Upper lobe of left lung (tissue), 6 donors: ENCODE measurements around the gene SRRM4. TPM values are rescaled to one million over a fixed set of nuclear protein-coding genes. Genes with fewer than 3 reads are reported as not detected.

Experiments
- ATAC-seq, 2 donors: fragments of 200-7000 bp; cut with Tn5 transposase; one replicate each; pipeline ENCODE4 v1.9.1; 2022; ENCODE audit warnings: mild to moderate bottlenecking in 2 of 2, moderate library complexity in 2 of 2; ENCODE audit not compliant: low FRiP score in 2 of 2
- DNase-seq, 2 donors: peaks; one replicate each; pipeline ENCODE4 v3.0.0-alpha.2; 2019 to 2020
- H3K27ac ChIP-seq, 4 donors: fragments of 200-600 bp; sonication (generic); one replicate each; pipeline ENCODE4 v1.5.1; 2016 to 2019
- H3K27me3 ChIP-seq, 4 donors: fragments of 200-600 bp; sonication (generic); one replicate each; pipeline ENCODE4 v1.5.1; 2017 to 2019
- H3K36me3 ChIP-seq, 4 donors: fragments of 200-600 bp; sonication (generic); one replicate each; pipeline ENCODE4 v1.5.1; 2016 to 2019
- H3K4me1 ChIP-seq, 4 donors: fragments of 200-600 bp; sonication (generic); one replicate each; pipeline ENCODE4 v1.5.1; 2018 to 2019
- H3K4me3 ChIP-seq, 4 donors: fragments of 200-600 bp; sonication (generic); one replicate each; pipeline ENCODE4 v1.5.1; 2017 to 2019; ENCODE audit warnings: mild to moderate bottlenecking in 2 of 4, moderate library complexity in 1 of 4
- H3K9me3 ChIP-seq, 4 donors: fragments of 200-600 bp; sonication (generic); one replicate each; pipeline ENCODE4 v1.5.1; 2018 to 2019
- EP300 ChIP-seq, 4 donors: sonication (generic); formaldehyde crosslinking; IDR thresholded peaks; one replicate each; pipeline ENCODE4 v1.5.1; 2017; ENCODE audit warnings: antibody characterized with exemption in 4 of 4, control low read depth in 2 of 4
- POLR2A ChIP-seq, 4 donors: fragments of 450-650 bp; IDR thresholded peaks; one replicate each; pipeline ENCODE4 v1.5.1; 2016 to 2017; ENCODE audit warnings: antibody characterized with exemption in 4 of 4, mild to moderate bottlenecking in 2 of 4
- POLR2AphosphoS5 ChIP-seq, 2 donors: sonication (generic); formaldehyde crosslinking; IDR thresholded peaks; one replicate each; pipeline ENCODE4 v1.5.1; 2017; ENCODE audit warnings: antibody characterized with exemption in 2 of 2
- WGBS, 2 donors: methylation state at CpG; one replicate each; pipeline ENCODE4 v1.1.5; 2017 to 2018; 5-methylcytosine and 5-hydroxymethylcytosine counted together
- total RNA-seq, 6 donors: library from RNA; depleted of rRNA in 4 of 6; stranded (reverse); fragments of >200 nt in 4 of 6; gene quantifications; one replicate each; pipeline versions ENCODE4 v1.1.0 to v1.2.1, GENCODE V29; 2016 to 2021
- TF ChIP-seq, protein P1 (sequence below), 6 experiments: fragments of 450-650 bp in 4 of 6; fragments of 200-600 bp in 2 of 6; sonication (generic) in 2 of 6; IDR thresholded peaks; one replicate each; pipeline ENCODE4 v1.5.1; 2016 to 2019; ENCODE audit warnings: antibody characterized with exemption in 6 of 6
- donor health status: DM: no; HTN: no; CAD: no; lungs with moderate emphysema.
- donor health status: DM: no; HTN: yes; CAD: no; lungs with severe emphysema.

Gene SRRM4
- total RNA-seq, 6 donors from 2014 or later: under 0.01 to 0.33 (median 0.11) TPM; not detected in 2

DNA sequence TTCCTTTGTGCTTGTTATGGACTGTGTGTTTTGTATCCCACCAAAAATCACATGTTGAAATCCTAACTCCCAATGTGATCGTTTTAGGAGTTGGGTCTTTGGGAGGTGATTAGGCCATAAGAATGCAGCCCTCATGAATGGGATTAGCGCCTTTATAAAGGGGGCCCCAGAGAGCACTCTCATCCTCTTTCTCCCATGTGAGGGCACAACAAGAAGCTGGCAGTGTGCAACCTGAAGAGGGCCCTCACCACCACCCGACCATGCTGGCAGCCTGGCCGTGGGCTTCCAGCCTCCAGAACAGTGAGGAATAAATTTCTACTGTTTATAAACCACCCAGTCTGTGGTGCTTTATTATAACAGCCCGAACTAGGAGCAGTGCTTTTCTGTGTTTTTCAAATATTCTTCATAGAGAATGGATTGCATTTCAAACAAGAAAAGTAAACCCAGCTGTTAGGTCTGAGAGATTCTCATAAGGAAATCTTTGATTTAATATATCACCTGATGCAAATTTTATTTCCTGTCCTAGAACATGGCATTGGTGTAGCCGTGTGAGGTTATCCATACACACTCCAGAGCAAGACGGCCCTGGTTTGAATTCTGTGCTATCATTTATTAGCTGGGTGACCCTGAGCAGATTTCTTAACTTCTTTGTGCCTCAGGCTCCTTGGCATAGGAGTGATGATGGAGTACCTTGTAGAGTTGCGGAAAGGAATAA lies 225.2 kb downstream of the SRRM4 start:
- TF ChIP-seq EP300 (IDR thresholded peaks at IDR 0.05) (no peak), POLR2AphosphoS5 (IDR thresholded peaks at IDR 0.05) (no peak), POLR2A (IDR thresholded peaks at IDR 0.05) (no peak)
- TF ChIP-seq, protein P1, sequence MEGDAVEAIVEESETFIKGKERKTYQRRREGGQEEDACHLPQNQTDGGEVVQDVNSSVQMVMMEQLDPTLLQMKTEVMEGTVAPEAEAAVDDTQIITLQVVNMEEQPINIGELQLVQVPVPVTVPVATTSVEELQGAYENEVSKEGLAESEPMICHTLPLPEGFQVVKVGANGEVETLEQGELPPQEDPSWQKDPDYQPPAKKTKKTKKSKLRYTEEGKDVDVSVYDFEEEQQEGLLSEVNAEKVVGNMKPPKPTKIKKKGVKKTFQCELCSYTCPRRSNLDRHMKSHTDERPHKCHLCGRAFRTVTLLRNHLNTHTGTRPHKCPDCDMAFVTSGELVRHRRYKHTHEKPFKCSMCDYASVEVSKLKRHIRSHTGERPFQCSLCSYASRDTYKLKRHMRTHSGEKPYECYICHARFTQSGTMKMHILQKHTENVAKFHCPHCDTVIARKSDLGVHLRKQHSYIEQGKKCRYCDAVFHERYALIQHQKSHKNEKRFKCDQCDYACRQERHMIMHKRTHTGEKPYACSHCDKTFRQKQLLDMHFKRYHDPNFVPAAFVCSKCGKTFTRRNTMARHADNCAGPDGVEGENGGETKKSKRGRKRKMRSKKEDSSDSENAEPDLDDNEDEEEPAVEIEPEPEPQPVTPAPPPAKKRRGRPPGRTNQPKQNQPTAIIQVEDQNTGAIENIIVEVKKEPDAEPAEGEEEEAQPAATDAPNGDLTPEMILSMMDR (IDR thresholded peaks at IDR 0.05): no peak
- 54 to 67% methylated on average over 8 of the region's 8 CpGs for WGBS, 2 donors
- Histone ChIP-seq H3K4me3 (no peak overlapping the region), H3K27me3 (no peaks in the 10 kb centered on the region), H3K4me1 (peaks cover 7 to 34% (median 17%) of the 10 kb centered on the region in 4 donors), H3K36me3 (no peaks in the 10 kb centered on the region), H3K9me3 (no peaks in the 10 kb centered on the region), H3K27ac (peak overlapping the region in 2 of 4 donors; percentile 20 to 35)
- ATAC-seq: no peak
- DNase-seq: no peak

DNA sequence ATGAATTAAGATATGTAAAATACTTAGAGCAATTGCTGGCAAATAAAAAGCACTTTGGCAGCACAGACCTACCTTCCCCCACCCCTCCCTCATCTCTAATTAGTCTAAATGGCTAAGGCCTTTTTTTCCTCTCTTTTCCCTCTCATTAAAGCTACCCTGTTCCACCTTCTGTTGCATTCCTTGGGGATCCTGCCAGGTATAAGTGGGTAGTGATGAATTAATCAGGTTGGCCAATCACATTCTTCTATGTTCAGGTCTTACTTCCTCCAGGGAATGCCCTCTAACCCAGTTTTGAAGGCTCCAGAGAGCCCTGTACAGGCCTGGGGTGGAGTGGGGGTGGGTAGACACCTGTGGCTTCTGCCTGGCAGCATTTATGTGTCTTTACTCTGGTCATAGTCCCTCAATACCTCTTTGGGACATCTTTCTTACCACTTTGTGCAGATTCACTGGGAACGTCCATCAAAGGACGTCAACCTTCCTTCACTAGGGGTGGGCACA lies 225.8 kb downstream of the SRRM4 start:
- Histone ChIP-seq H3K27me3 (no peaks in the 10 kb centered on the region), H3K9me3 (no peaks in the 10 kb centered on the region), H3K27ac (peak overlapping the region in 2 of 4 donors; percentile 20 to 35), H3K4me3 (no peak overlapping the region), H3K4me1 (peaks cover 7 to 29% (median 14%) of the 10 kb centered on the region in 4 donors), H3K36me3 (no peaks in the 10 kb centered on the region)
- DNase-seq (no peak), ATAC-seq (no peak)
- TF ChIP-seq EP300 (IDR thresholded peaks at IDR 0.05): no peak
- no peak for TF ChIP-seq POLR2A (IDR thresholded peaks at IDR 0.05)
- TF ChIP-seq POLR2AphosphoS5 (IDR thresholded peaks at IDR 0.05): no peak
- TF ChIP-seq, protein P1 (IDR thresholded peaks at IDR 0.05): no peak
- 94 to 95% methylated on average over 2 of the region's 2 CpGs for WGBS, 2 donors

DNA sequence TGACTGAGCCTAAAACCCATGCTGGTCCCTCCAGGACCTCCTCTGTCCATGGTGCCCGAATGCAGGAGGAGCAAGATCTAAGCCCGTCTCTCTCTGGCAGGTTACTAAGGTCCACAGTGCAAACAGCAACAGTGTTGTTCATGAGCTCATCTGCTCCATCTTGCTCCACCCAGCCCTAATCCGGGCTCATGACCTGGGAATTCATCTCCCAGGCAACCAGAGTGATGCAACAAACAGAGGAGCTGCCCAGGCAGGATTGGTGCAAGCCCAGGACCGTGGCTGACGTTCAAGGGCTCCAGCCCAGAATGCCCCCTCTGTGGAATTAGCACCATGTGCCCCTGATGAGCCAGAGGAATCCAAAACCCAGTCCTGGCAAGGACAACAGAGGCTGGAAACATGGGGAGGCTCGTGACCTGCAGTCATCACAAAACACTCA lies 227.3 kb downstream of the SRRM4 start:
- TF ChIP-seq, protein P1 (IDR thresholded peaks at IDR 0.05): no peak
- Histone ChIP-seq H3K9me3 (no peaks in the 10 kb centered on the region), H3K27ac (no peak overlapping the region), H3K36me3 (no peaks in the 10 kb centered on the region), H3K27me3 (no peaks in the 10 kb centered on the region), H3K4me1 (peaks cover 5 to 16% (median 9%) of the 10 kb centered on the region in 4 donors), H3K4me3 (no peak overlapping the region)
- WGBS, 2 donors: 33 to 36% methylated on average over 6 of the region's 6 CpGs
- ATAC-seq (peak; percentile 76 to 93), DNase-seq (peak in 1 of 2 donors; percentile 59)

DNA sequence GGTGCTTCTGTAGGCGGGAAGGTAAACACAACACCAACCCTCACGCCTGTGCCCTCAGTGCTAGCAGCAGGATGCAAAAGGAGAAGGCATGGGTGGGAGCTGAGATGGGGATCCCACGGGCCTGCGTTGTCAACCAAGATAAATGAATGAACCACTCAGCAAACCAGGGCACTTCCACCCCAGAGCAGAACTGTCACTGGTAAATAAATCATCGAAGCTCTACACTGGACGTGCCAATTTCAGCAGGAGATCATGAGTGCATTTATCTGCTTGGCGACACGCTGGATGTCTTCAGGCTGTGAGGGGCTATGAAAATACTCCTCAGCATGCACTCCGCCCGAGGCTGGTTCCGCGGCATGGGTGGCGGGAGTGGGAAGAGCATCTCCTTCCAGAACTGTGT lies 230.5 kb downstream of the SRRM4 start:
- 81 to 85% methylated on average over 13 of the region's 13 CpGs for WGBS, 2 donors
- TF ChIP-seq, protein P1 (IDR thresholded peaks at IDR 0.05): no peak
- TF ChIP-seq POLR2A (IDR thresholded peaks at IDR 0.05) (no peak), POLR2AphosphoS5 (IDR thresholded peaks at IDR 0.05) (no peak), EP300 (IDR thresholded peaks at IDR 0.05) (no peak)
- no peaks in the 10 kb centered on the region for H3K9me3 ChIP-seq
- no peaks in the 10 kb centered on the region for H3K36me3 ChIP-seq
- peaks cover 0 to 5% (median 3%) of the 10 kb centered on the region in 4 donors for H3K4me1 ChIP-seq
- peak in 1 of 2 donors; percentile 38 for DNase-seq
- no peaks in the 10 kb centered on the region for H3K27me3 ChIP-seq
- no peak for ATAC-seq
- no peak overlapping the region for H3K27ac ChIP-seq
- H3K4me3 ChIP-seq: no peak overlapping the region

Other genes starting within 250 kb of the SRRM4 start
- 10 to 100 TPM; 15.7 to 59.9 (median 39.8) TPM for gene HSPB8, start 197.4 kb downstream of the SRRM4 start, total RNA-seq